Hepatocyte (in vitro differentiated cells): Measurements from ENCODE around the gene SCPEP1. TPM values are rescaled to one million over a fixed set of nuclear protein-coding genes. Genes with fewer than 3 reads are reported as not detected.
A peak's percentile ranks its signal among the peaks of the same experiment; 100 is the strongest.

Experiments
- DNase-seq: peaks from one replicate; pipeline ENCODE4 v3.0.0-alpha.2; 2016; ENCODE audit warnings: low spot score
- H2AFZ ChIP-seq: fragments of 200-600 bp; sonication (generic); 2 replicates; pipeline ENCODE4 v1.6.0; 2016; ENCODE audit warnings: antibody characterized with exemption, mild to moderate bottlenecking
- H3K27ac ChIP-seq: fragments of 200-600 bp; sonication (generic); 2 replicates; pipeline ENCODE4 v1.5.1; 2016; ENCODE audit warnings: mild to moderate bottlenecking
- H3K27me3 ChIP-seq: fragments of 200-600 bp; sonication (generic); 2 replicates; pipeline ENCODE4 v1.6.1; 2016
- H3K36me3 ChIP-seq: fragments of 200-600 bp; sonication (generic); replicated peaks from 2 replicates; pipeline ENCODE4 v1.5.1; 2016; ENCODE audit warnings: low read depth; ENCODE audit not compliant: insufficient read depth
- H3K4me1 ChIP-seq: fragments of 200-600 bp; sonication (generic); 2 replicates; pipeline ENCODE4 v1.5.1; 2016; ENCODE audit warnings: mild to moderate bottlenecking, moderate library complexity; ENCODE audit not compliant: insufficient read depth
- H3K4me2 ChIP-seq: fragments of 200-600 bp; sonication (generic); 2 replicates; pipeline ENCODE4 v1.6.0; 2016
- H3K4me3 ChIP-seq: fragments of 200-600 bp; sonication (generic); 2 replicates; pipeline ENCODE4 v1.5.1; 2016; ENCODE audit warnings: mild to moderate bottlenecking
- H3K79me2 ChIP-seq: fragments of 200-600 bp; sonication (generic); 2 replicates; pipeline ENCODE4 v1.6.0; 2017; ENCODE audit warnings: mild to moderate bottlenecking
- H3K9me2 ChIP-seq: fragments of 200-600 bp; sonication (generic); replicated peaks from 2 replicates; pipeline ENCODE4 v1.6.0; 2017; ENCODE audit warnings: mild to moderate bottlenecking; ENCODE audit not compliant: insufficient read depth
- H3K9me3 ChIP-seq: fragments of 200-600 bp; sonication (generic); 2 replicates; pipeline ENCODE4 v1.5.1; 2016; ENCODE audit warnings: low read depth, mild to moderate bottlenecking
- H4K20me1 ChIP-seq: fragments of 200-600 bp; sonication (generic); 2 replicates; pipeline ENCODE4 v1.6.0; 2016; ENCODE audit warnings: mild to moderate bottlenecking; ENCODE audit not compliant: insufficient read depth, poor library complexity, severe bottlenecking
- CTCF ChIP-seq: fragments of 200-600 bp; sonication (generic); IDR thresholded peaks from 2 replicates; pipeline ENCODE4 v1.5.1; 2016; ENCODE audit warnings: antibody characterized with exemption, mild to moderate bottlenecking; ENCODE audit not compliant: poor library complexity
- EZH2 ChIP-seq: fragments of 200-600 bp; sonication (generic); IDR thresholded peaks from 2 replicates; pipeline ENCODE4 v1.6.1; 2016; ENCODE audit warnings: antibody characterized with exemption, mild to moderate bottlenecking, borderline replicate concordance
- EZH2phosphoT487 ChIP-seq: fragments of 200-600 bp; sonication (generic); IDR thresholded peaks from one replicate; pipeline ENCODE4 v1.6.1; 2018; ENCODE audit warnings: antibody characterized with exemption, mild to moderate bottlenecking, low read depth, moderate library complexity; ENCODE audit not compliant: unreplicated experiment, severe bottlenecking
- WGBS: methylation state at CpG from one replicate; pipeline ENCODE4 v1.1.6; 2016; ENCODE audit warnings: low lambda C conversion rate; ENCODE audit errors: missing lambda C conversion rate; 5-methylcytosine and 5-hydroxymethylcytosine counted together
- polyA plus RNA-seq: library from polyadenylated mRNA; unstranded; fragments of >200 nt; fragmentation: Nextera tagmentation; extraction: Ambion mirVana; gene quantifications from 2 replicates; pipeline ENCODE4 v1.2.1, GENCODE V29; 2016
- total RNA-seq: library from RNA; depleted of rRNA; stranded (reverse); fragments of >200 nt; gene quantifications from 2 replicates; pipeline ENCODE4 v1.2.3, GENCODE V29; 2014

Gene SCPEP1
- total and polyA plus RNA-seq, 2 experiments from 2014 or later = 81.2 to 90.5 TPM

- no peaks in the 10 kb centered on the region for H3K79me2 ChIP-seq
- H3K9me3 ChIP-seq = no peaks in the 10 kb centered on the region
- H3K27ac ChIP-seq = peak overlapping the region; percentile 39
- H2AFZ ChIP-seq = peak overlapping the region; percentile 22
- 47% methylated on average over 5 of the region's 5 CpGs for WGBS
- no peak overlapping the region for H3K4me3 ChIP-seq
- DNase-seq = no peak
- H3K9me2 ChIP-seq = no peaks in the 10 kb centered on the region
- H3K27me3 ChIP-seq = no peaks in the 10 kb centered on the region
- H3K4me1 ChIP-seq = peaks cover 11% of the 10 kb centered on the region
- no peaks in the 10 kb centered on the region for H4K20me1 ChIP-seq
- H3K36me3 ChIP-seq = no peaks in the 10 kb centered on the region
- TF ChIP-seq EZH2phosphoT487 (no peak), EZH2 (no peak), CTCF (no peak)
- H3K4me2 ChIP-seq = no peak overlapping the region
Observed at GRCh38 chr17:56966338-56966737, 11.6 kb upstream of the SCPEP1 start.

GRCh38 chr17:56970974-56971373 is 7.0 kb upstream of the SCPEP1 start:
- Histone ChIP-seq H3K36me3 (no peaks in the 10 kb centered on the region), H3K4me1 (peaks cover 9% of the 10 kb centered on the region), H3K9me3 (no peaks in the 10 kb centered on the region), H3K27me3 (no peaks in the 10 kb centered on the region), H3K27ac (no peak overlapping the region), H4K20me1 (no peaks in the 10 kb centered on the region), H3K4me2 (no peak overlapping the region), H3K9me2 (no peaks in the 10 kb centered on the region), H3K79me2 (no peaks in the 10 kb centered on the region), H2AFZ (no peak overlapping the region), H3K4me3 (no peak overlapping the region)
- no peak for DNase-seq
- TF ChIP-seq CTCF (no peak), EZH2 (no peak), EZH2phosphoT487 (no peak)
- 100% methylated on average over 1 of the region's 1 CpG for WGBS

- Histone ChIP-seq H3K9me2 (no peaks in the 10 kb centered on the region), H3K36me3 (no peaks in the 10 kb centered on the region), H2AFZ (no peak overlapping the region), H3K4me2 (no peak overlapping the region), H3K27me3 (no peaks in the 10 kb centered on the region), H3K4me3 (no peak overlapping the region), H3K4me1 (no peaks in the 10 kb centered on the region), H4K20me1 (no peaks in the 10 kb centered on the region), H3K9me3 (no peaks in the 10 kb centered on the region), H3K79me2 (no peaks in the 10 kb centered on the region), H3K27ac (peak overlapping the region; percentile 31)
- 45% methylated on average over 7 of the region's 7 CpGs for WGBS
- TF ChIP-seq EZH2 (no peak), CTCF (no peak), EZH2phosphoT487 (no peak)
- DNase-seq = no peak
Observed at GRCh38 chr17:56972111-56972730, 5.7 kb upstream of the SCPEP1 start.
